DOHH2 (cell line): ENCODE measurements around the gene EPGN.

ENCODE experiments used
- H3F3A ChIP-seq: fragments of 200-600 bp; sonication (generic), shearing (Covaris generic); 2 replicates; pipeline ENCODE4 v1.6.0; 2016; ENCODE audit warnings: antibody characterized with exemption, mild to moderate bottlenecking; ENCODE audit not compliant: control insufficient read depth, insufficient read depth
- H3K27ac ChIP-seq: fragments of 200-600 bp; sonication (generic); 2 replicates; pipeline ENCODE4 v1.5.1; 2014; ENCODE audit warnings: low read depth, mild to moderate bottlenecking, low read length, moderate library complexity
- H3K27me3 ChIP-seq: fragments of 200-600 bp; sonication (generic); 2 replicates; pipeline ENCODE4 v1.6.1; 2014; ENCODE audit warnings: mild to moderate bottlenecking, low read length, mixed read lengths; ENCODE audit not compliant: control insufficient read depth
- H3K36me3 ChIP-seq: fragments of 200-600 bp; sonication (generic); 2 replicates; pipeline ENCODE4 v1.6.1; 2014; ENCODE audit warnings: mild to moderate bottlenecking, low read length, moderate library complexity, mixed read lengths; ENCODE audit not compliant: control insufficient read depth
- H3K4me1 ChIP-seq: fragments of 200-600 bp; sonication (generic); 2 replicates; pipeline ENCODE4 v1.6.1; 2014; ENCODE audit warnings: mild to moderate bottlenecking, low read length, mixed read lengths; ENCODE audit not compliant: control insufficient read depth
- H3K4me2 ChIP-seq: fragments of 200-600 bp; sonication (generic); 2 replicates; pipeline ENCODE4 v1.6.0; 2014; ENCODE audit warnings: mild to moderate bottlenecking, low read length, moderate library complexity
- H3K4me3 ChIP-seq: fragments of 200-600 bp; sonication (generic); 2 replicates; pipeline ENCODE4 v1.5.1; 2014; ENCODE audit warnings: mild to moderate bottlenecking, low read length, mixed read lengths
- H3K79me2 ChIP-seq: fragments of 200-600 bp; sonication (generic); 2 replicates; pipeline ENCODE4 v1.6.1; 2014; ENCODE audit warnings: mild to moderate bottlenecking, low read length, mixed read lengths; ENCODE audit not compliant: control insufficient read depth
- H3K9me2 ChIP-seq: fragments of 200-600 bp; sonication (generic); replicated peaks from 2 replicates; pipeline ENCODE4 v1.6.1; 2014; ENCODE audit warnings: mild to moderate bottlenecking, low read length, mixed read lengths; ENCODE audit not compliant: control insufficient read depth
- H3K9me3 ChIP-seq: fragments of 200-600 bp; sonication (generic); 2 replicates; pipeline ENCODE4 v1.6.1; 2014; ENCODE audit warnings: antibody characterized with exemption, low read length, mixed read lengths; ENCODE audit not compliant: control insufficient read depth, insufficient read depth
- H4K20me1 ChIP-seq: fragments of 200-600 bp; sonication (generic); 2 replicates; pipeline ENCODE4 v1.6.0; 2014; ENCODE audit warnings: low read depth, mild to moderate bottlenecking, antibody characterized with exemption, low read length, moderate library complexity; ENCODE audit not compliant: control insufficient read depth, insufficient read depth
- EZH2phosphoT487 ChIP-seq: fragments of 200-600 bp; sonication (generic); IDR thresholded peaks from 2 replicates; pipeline ENCODE4 v1.6.1; 2017; ENCODE audit warnings: borderline replicate concordance, mild to moderate bottlenecking, antibody characterized with exemption, low read length, moderate library complexity, mixed read lengths
- TF ChIP-seq, protein P1 (sequence below): fragments of 200-600 bp; sonication (generic); IDR thresholded peaks from one replicate; pipeline ENCODE4 v1.5.1; 2014; ENCODE audit warnings: antibody characterized with exemption, mild to moderate bottlenecking, low read depth, low read length; ENCODE audit not compliant: poor library complexity, severe bottlenecking

The EPGN gene

DNA sequence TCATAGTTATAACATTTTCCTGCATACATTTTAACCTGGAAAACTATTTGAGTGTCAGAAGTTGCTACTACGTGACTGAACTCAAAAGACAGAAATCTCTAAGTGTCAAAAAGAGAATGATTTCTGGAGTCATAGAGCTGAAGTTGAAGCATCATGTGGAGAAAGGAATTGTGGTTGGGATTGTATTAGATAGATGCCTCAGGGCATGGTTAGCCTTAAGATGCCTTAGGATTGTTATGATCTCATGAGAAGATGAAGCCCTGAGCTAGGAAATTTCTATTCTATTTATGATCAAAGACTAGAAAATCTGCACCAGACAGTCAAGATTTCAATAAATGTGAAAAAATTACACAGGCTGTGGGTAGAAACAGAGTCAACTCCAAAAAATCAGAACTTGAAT is 20.2 kb downstream of the EPGN start:
- Histone ChIP-seq H3K79me2 (no peaks in the 10 kb centered on the region), H3K9me2 (no peaks in the 10 kb centered on the region), H4K20me1 (no peaks in the 10 kb centered on the region), H3K9me3 (no peaks in the 10 kb centered on the region), H3K27ac (no peak overlapping the region), H3K4me1 (no peaks in the 10 kb centered on the region; the same call in 1 of the 2 replicates), H3K4me2 (no peak overlapping the region), H3F3A (no peaks in the 10 kb centered on the region), H3K27me3 (peaks cover 11% of the 10 kb centered on the region), H3K36me3 (no peaks in the 10 kb centered on the region), H3K4me3 (no peak overlapping the region)
- TF ChIP-seq, protein P1, sequence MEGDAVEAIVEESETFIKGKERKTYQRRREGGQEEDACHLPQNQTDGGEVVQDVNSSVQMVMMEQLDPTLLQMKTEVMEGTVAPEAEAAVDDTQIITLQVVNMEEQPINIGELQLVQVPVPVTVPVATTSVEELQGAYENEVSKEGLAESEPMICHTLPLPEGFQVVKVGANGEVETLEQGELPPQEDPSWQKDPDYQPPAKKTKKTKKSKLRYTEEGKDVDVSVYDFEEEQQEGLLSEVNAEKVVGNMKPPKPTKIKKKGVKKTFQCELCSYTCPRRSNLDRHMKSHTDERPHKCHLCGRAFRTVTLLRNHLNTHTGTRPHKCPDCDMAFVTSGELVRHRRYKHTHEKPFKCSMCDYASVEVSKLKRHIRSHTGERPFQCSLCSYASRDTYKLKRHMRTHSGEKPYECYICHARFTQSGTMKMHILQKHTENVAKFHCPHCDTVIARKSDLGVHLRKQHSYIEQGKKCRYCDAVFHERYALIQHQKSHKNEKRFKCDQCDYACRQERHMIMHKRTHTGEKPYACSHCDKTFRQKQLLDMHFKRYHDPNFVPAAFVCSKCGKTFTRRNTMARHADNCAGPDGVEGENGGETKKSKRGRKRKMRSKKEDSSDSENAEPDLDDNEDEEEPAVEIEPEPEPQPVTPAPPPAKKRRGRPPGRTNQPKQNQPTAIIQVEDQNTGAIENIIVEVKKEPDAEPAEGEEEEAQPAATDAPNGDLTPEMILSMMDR = no peak
- no peak for TF ChIP-seq EZH2phosphoT487

DNA sequence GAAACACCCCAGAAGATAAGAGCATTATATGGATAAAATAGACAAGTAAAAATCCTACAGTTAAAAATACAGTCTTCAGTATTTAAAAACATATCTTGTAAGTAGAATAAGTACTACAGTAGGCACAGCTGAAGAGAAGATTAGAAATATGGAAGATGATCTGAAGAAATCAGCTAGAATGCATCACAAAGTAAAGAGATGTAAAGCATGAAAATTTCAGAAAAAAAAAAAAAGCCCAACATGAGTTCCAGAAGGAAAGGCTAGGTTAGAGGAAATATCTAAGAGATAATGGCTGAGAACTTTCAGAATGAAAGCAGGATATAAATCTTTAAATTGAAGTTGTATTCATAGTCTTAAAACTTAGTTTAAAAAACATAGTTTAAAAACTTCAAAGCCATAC is 21.0 kb downstream of the EPGN start:
- Histone ChIP-seq H3K9me2 (no peaks in the 10 kb centered on the region), H3F3A (no peaks in the 10 kb centered on the region), H3K4me1 (peaks cover 4% of the 10 kb centered on the region; the same call in 1 of the 2 replicates), H3K4me3 (no peak overlapping the region), H3K27ac (no peak overlapping the region), H3K36me3 (no peaks in the 10 kb centered on the region), H3K4me2 (no peak overlapping the region), H3K9me3 (no peaks in the 10 kb centered on the region), H4K20me1 (no peaks in the 10 kb centered on the region), H3K27me3 (peaks cover 8% of the 10 kb centered on the region), H3K79me2 (no peaks in the 10 kb centered on the region)
- TF ChIP-seq, protein P1 = no peak
- no peak for TF ChIP-seq EZH2phosphoT487

DNA sequence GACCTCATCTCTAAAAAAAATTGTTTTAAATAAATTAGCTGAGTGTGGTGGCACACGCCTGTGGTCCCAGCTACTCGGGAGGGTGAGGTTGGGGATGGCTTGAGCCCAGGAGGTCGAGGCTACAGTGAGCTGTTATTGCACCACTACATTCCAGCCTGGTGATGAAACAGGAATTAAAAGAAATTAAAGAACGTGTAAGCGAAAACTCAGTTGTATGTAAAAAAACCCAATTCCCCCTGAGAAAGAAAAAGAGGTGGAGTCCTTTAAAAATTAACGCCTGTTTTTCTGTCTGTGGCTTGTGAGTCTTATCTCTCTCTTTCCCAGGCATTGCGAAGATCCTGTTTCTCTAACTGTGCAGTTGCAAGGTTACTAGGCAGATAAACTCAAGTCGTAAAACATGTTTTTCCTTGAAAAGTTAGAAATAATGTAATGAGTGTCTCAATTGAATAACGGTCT is 22.1 kb downstream of the EPGN start:
- Histone ChIP-seq H3K4me3 (no peak overlapping the region), H3K36me3 (no peaks in the 10 kb centered on the region), H4K20me1 (no peaks in the 10 kb centered on the region), H3K27me3 (0 out of 2 replicates have a peak, but pooled peaks cover 6% of the 10 kb centered on the region), H3K9me3 (no peaks in the 10 kb centered on the region), H3F3A (no peaks in the 10 kb centered on the region), H3K79me2 (no peaks in the 10 kb centered on the region), H3K9me2 (no peaks in the 10 kb centered on the region), H3K27ac (no peak overlapping the region), H3K4me2 (no peak overlapping the region), H3K4me1 (peaks cover 4% of the 10 kb centered on the region)
- TF ChIP-seq, protein P1 = no peak
- no peak for TF ChIP-seq EZH2phosphoT487

DNA sequence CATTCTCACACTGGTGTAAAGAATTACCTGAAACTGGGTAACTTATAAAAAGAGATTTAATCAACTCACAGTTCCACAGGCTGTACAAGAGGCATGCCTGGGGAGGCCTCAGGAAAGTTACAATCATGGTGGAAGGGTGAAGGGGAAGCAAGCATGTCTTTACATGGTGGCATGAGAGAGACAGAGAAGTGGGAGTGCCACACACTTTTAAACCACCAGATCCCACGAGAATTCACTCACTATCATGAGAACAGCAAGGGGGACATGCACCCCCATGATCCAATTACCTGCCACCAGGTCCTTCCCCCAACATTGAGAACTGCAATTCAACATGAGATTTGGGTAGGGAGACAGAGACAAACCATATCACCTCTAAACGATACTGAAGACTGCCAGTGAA is 23.0 kb downstream of the EPGN start:
- H3K4me1 ChIP-seq = peaks cover 11% of the 10 kb centered on the region
- no peaks in the 10 kb centered on the region for H3K9me3 ChIP-seq
- H3K4me3 ChIP-seq = no peak overlapping the region
- H3K27me3 ChIP-seq = 0 out of 2 replicates have a peak, but pooled peaks cover 6% of the 10 kb centered on the region
- H3K27ac ChIP-seq = no peak overlapping the region
- H3K9me2 ChIP-seq = no peaks in the 10 kb centered on the region
- TF ChIP-seq EZH2phosphoT487 = no peak
- TF ChIP-seq, protein P1 = no peak
- H3K4me2 ChIP-seq = no peak overlapping the region
- no peaks in the 10 kb centered on the region for H4K20me1 ChIP-seq
- H3F3A ChIP-seq = no peaks in the 10 kb centered on the region
- no peaks in the 10 kb centered on the region for H3K36me3 ChIP-seq
- no peaks in the 10 kb centered on the region for H3K79me2 ChIP-seq
